ENCODE results near the gene PRKN.

DNA sequence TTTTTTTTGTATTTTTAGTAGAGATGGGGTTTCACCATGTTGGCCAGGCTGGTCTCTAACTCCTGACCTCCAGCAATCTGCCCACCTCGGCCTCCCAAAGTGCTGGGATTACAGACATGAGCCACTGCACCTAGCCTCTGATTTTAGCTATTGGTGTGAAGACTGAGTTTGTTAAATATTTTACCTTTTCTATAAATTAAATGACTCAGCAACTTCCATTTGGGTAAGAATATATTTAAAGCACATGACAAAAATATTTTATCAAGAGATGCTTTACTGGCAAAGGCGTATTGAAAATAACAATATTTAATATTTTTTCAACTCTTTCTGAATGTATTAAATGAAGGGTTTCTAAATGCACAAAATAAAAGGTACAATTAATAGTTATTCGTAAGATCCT, 1295.0 kb downstream of the PRKN start:
- TF ChIP-seq, protein P1, sequence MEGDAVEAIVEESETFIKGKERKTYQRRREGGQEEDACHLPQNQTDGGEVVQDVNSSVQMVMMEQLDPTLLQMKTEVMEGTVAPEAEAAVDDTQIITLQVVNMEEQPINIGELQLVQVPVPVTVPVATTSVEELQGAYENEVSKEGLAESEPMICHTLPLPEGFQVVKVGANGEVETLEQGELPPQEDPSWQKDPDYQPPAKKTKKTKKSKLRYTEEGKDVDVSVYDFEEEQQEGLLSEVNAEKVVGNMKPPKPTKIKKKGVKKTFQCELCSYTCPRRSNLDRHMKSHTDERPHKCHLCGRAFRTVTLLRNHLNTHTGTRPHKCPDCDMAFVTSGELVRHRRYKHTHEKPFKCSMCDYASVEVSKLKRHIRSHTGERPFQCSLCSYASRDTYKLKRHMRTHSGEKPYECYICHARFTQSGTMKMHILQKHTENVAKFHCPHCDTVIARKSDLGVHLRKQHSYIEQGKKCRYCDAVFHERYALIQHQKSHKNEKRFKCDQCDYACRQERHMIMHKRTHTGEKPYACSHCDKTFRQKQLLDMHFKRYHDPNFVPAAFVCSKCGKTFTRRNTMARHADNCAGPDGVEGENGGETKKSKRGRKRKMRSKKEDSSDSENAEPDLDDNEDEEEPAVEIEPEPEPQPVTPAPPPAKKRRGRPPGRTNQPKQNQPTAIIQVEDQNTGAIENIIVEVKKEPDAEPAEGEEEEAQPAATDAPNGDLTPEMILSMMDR (conservative IDR thresholded peaks at IDR 0.05; ENCODE audit: low read depth in 2 of 2), result no peak
- no peak for TF ChIP-seq POLR2AphosphoS5 (IDR thresholded peaks at IDR 0.05; ENCODE audit: low read depth)
- TF ChIP-seq NANOG (IDR thresholded peaks at IDR 0.05; ENCODE audit: borderline replicate concordance), result no peak
- TF ChIP-seq JUNB (IDR thresholded peaks at IDR 0.05; ENCODE audit: unreplicated experiment), result no peak
- no peak for TF ChIP-seq EZH2 (IDR thresholded peaks at IDR 0.05; ENCODE audit: low read depth, unreplicated experiment)

All from GM23338 (cell line).